GM19395 (cell line): Measurements from ENCODE around the gene DNTTIP2.
A peak's percentile ranks its signal among the peaks of the same experiment; 100 is the strongest.
"Not testable (repeated sequence)": the region's sequence is repeated elsewhere in the genome, so short reads cannot be mapped to it uniquely, and the experiment has no call there.

Experiments used
- ATAC-seq: cut with Tn5 transposase; IDR thresholded peaks from one replicate; pipeline ENCODE4 v1.9.1; 2021; ENCODE audit warnings: mild to moderate bottlenecking, moderate library complexity; ENCODE audit not compliant: unreplicated experiment

Gene DNTTIP2

GRCh38 chr1:93878889-93879586 is at the start of gene DNTTIP2:
Gene DNTTIP2, minus strand, starts transcription at chr1:93879206. Its CDS starts 58 bp downstream, at chr1:93879148.
- ATAC-seq, result peak; percentile 97

GRCh38 chr1:93925206-93925605 is 46.2 kb upstream of the DNTTIP2 start:
- no peak for ATAC-seq

GRCh38 chr1:93919780-93920179 is 40.8 kb upstream of the DNTTIP2 start:
- ATAC-seq, result no peak

GRCh38 chr1:93917302-93917701 is 38.3 kb upstream of the DNTTIP2 start:
- ATAC-seq, result no peak

GRCh38 chr1:93910880-93911279 is 31.9 kb upstream of the DNTTIP2 start:
- ATAC-seq, result not testable (repeated sequence)

- no peak for ATAC-seq
Measured at GRCh38 chr1:93910305-93910704, 31.3 kb upstream of the DNTTIP2 start.

- peak; percentile 94 for ATAC-seq
Measured at GRCh38 chr1:93909146-93910050, 30.4 kb upstream of the DNTTIP2 start, which contains the start of gene GCLM. Gene GCLM, minus strand, starts transcription at chr1:93909430. Its CDS starts 267 bp downstream, at chr1:93909163.

GRCh38 chr1:93908394-93909145 is 29.6 kb upstream of the DNTTIP2 start:
- peak; percentile 44 for ATAC-seq

GRCh38 chr1:93907718-93908117 is 28.7 kb upstream of the DNTTIP2 start:
- no peak for ATAC-seq

GRCh38 chr1:93906480-93906879 is 27.5 kb upstream of the DNTTIP2 start:
- no peak for ATAC-seq

GRCh38 chr1:93905734-93906133 is 26.7 kb upstream of the DNTTIP2 start:
- ATAC-seq, result no peak

- no peak for ATAC-seq
Measured at GRCh38 chr1:93905051-93905450, 26.0 kb upstream of the DNTTIP2 start.

GRCh38 chr1:93904228-93904627 is 25.2 kb upstream of the DNTTIP2 start:
- no peak for ATAC-seq

- no peak for ATAC-seq
Measured at GRCh38 chr1:93900723-93901504, 21.9 kb upstream of the DNTTIP2 start.

- no peak for ATAC-seq
Measured at GRCh38 chr1:93899543-93900207, 20.7 kb upstream of the DNTTIP2 start.

GRCh38 chr1:93888900-93889299 is 9.9 kb upstream of the DNTTIP2 start:
- no peak for ATAC-seq

- ATAC-seq, result no peak
Measured at GRCh38 chr1:93882269-93882668, 3.3 kb upstream of the DNTTIP2 start.

GRCh38 chr1:93880731-93881130 is 1.7 kb upstream of the DNTTIP2 start:
- ATAC-seq, result no peak

- ATAC-seq, result peak; percentile 58
Measured at GRCh38 chr1:93878501-93878888, 511 bp downstream of the DNTTIP2 start.

GRCh38 chr1:93877529-93877928 is 1.5 kb downstream of the DNTTIP2 start:
- no peak for ATAC-seq
